GM23338 (cell line): Measurements from ENCODE around the gene SCML1. TPM values are rescaled to one million over a fixed set of nuclear protein-coding genes. Genes with fewer than 3 reads are reported as not detected.

Experiments used
- ATAC-seq: fragments of 200-7000 bp; cut with Tn5 transposase; 3 replicates; pipeline ENCODE4 v1.9.1; 2020
- DNase-seq: peaks from one replicate; pipeline ENCODE4 v3.0.0-alpha.2; 2015; ENCODE audit warnings: low spot score
- H2AFZ ChIP-seq: fragments of 200-600 bp; sonication (generic); 2 replicates; pipeline ENCODE4 v1.8.0; 2016; ENCODE audit warnings: antibody characterized with exemption, mild to moderate bottlenecking, moderate library complexity
- H3F3A ChIP-seq: fragments of 200-600 bp; sonication (generic); replicated peaks from 2 replicates; pipeline ENCODE4 v1.8.0; 2017; ENCODE audit warnings: antibody characterized with exemption, mixed run types, low read depth
- H3K27ac ChIP-seq: fragments of 200-600 bp; sonication (generic); 2 replicates; pipeline ENCODE4 v1.6.1; 2016; ENCODE audit warnings: low read depth
- H3K27me3 ChIP-seq: fragments of 200-600 bp; sonication (generic); 2 replicates; pipeline ENCODE4 v1.8.0; 2016; ENCODE audit warnings: mild to moderate bottlenecking, mixed run types, moderate library complexity; ENCODE audit not compliant: insufficient read depth
- H3K36me3 ChIP-seq: fragments of 200-600 bp; sonication (generic); 2 replicates; pipeline ENCODE4 v1.8.0; 2016; ENCODE audit warnings: mild to moderate bottlenecking; ENCODE audit not compliant: insufficient read depth
- H3K4me1 ChIP-seq: fragments of 200-600 bp; sonication (generic); 2 replicates; pipeline ENCODE4 v1.8.0; 2016; ENCODE audit warnings: mild to moderate bottlenecking, moderate library complexity; ENCODE audit not compliant: insufficient read depth
- H3K4me2 ChIP-seq: fragments of 200-600 bp; sonication (generic); 2 replicates; pipeline ENCODE4 v1.7.1; 2017; ENCODE audit warnings: mixed run types
- H3K4me3 ChIP-seq: fragments of 200-600 bp; sonication (generic); 2 replicates; pipeline ENCODE4 v1.6.1; 2016; ENCODE audit warnings: mixed run types
- H3K79me2 ChIP-seq: fragments of 200-600 bp; sonication (generic); replicated peaks from 2 replicates; pipeline ENCODE4 v1.8.0; 2017; ENCODE audit warnings: mild to moderate bottlenecking; ENCODE audit not compliant: insufficient read depth
- H3K9me2 ChIP-seq: fragments of 200-600 bp; sonication (generic); 2 replicates; pipeline ENCODE4 v1.8.0; 2017; ENCODE audit not compliant: insufficient read depth
- H4K20me1 ChIP-seq: fragments of 200-600 bp; sonication (generic); replicated peaks from 2 replicates; pipeline ENCODE4 v1.8.0; 2017; ENCODE audit warnings: mild to moderate bottlenecking; ENCODE audit not compliant: insufficient read depth
- H3K27ac Mint-ChIP-seq: 2 replicates; pipeline ENCODE4 v1.8.0; 2020; ENCODE audit warnings: inconsistent platforms, mild to moderate bottlenecking, moderate library complexity, mixed read lengths
- H3K27me3 Mint-ChIP-seq: 3 replicates; pipeline ENCODE4 v1.8.0; 2022; ENCODE audit warnings: low read depth, mild to moderate bottlenecking, moderate library complexity, mixed read lengths, inconsistent platforms; ENCODE audit not compliant: insufficient read depth, poor library complexity
- H3K36me3 Mint-ChIP-seq: 3 replicates; pipeline ENCODE4 v1.8.0; 2021; ENCODE audit warnings: low read depth, mild to moderate bottlenecking, inconsistent platforms, moderate library complexity, mixed read lengths
- H3K4me1 Mint-ChIP-seq: 3 replicates; pipeline ENCODE4 v1.8.0; 2020; ENCODE audit warnings: mild to moderate bottlenecking, inconsistent platforms, mixed read lengths
- H3K4me3 Mint-ChIP-seq: 3 replicates; pipeline ENCODE4 v1.8.0; 2021; ENCODE audit warnings: moderate library complexity, mild to moderate bottlenecking, inconsistent platforms, mixed read lengths
- H3K9me3 Mint-ChIP-seq: 3 replicates; pipeline ENCODE4 v1.8.0; 2020; ENCODE audit warnings: moderate library complexity, mild to moderate bottlenecking, inconsistent platforms, mixed read lengths
- EZH2 ChIP-seq: fragments of 200-600 bp; sonication (generic); IDR thresholded peaks from one replicate; pipeline ENCODE4 v1.8.0; 2017; ENCODE audit warnings: antibody characterized with exemption, mild to moderate bottlenecking, low read depth; ENCODE audit not compliant: unreplicated experiment
- EZH2phosphoT487 ChIP-seq: fragments of 200-600 bp; sonication (generic); IDR thresholded peaks from one replicate; pipeline ENCODE4 v1.8.1; 2018; ENCODE audit warnings: antibody characterized with exemption; ENCODE audit not compliant: unreplicated experiment
- POLR2AphosphoS5 ChIP-seq: IDR thresholded peaks from 2 replicates; pipeline ENCODE4 v1.6.1; 2016; ENCODE audit warnings: antibody characterized with exemption, low read depth
- STAT1 ChIP-seq: IDR thresholded peaks from one replicate; pipeline ENCODE4 v1.6.1; 2016; ENCODE audit warnings: antibody characterized with exemption; ENCODE audit not compliant: unreplicated experiment
- ZNF114 ChIP-seq: fragments of 250-450 bp; sonication (Bioruptor Pico); IDR thresholded peaks from 2 replicates; pipeline ENCODE4 v1.5.0; 2020; ENCODE audit warnings: mild to moderate bottlenecking, moderate library complexity
- ZNF462 ChIP-seq: fragments of 250-450 bp; sonication (Bioruptor Pico); IDR thresholded peaks from 2 replicates; pipeline ENCODE4 v1.5.0; 2020; ENCODE audit warnings: mild to moderate bottlenecking, moderate library complexity
- polyA plus RNA-seq: library from polyadenylated mRNA; unstranded; fragments of >200 nt; fragmentation: Nextera tagmentation; extraction: Ambion mirVana; gene quantifications from 2 replicates; pipeline ENCODE4 v1.2.1, GENCODE V29; 2016
- total RNA-seq: library from RNA; depleted of rRNA; stranded (reverse); fragments of >200 nt; shearing (Covaris generic); gene quantifications from 2 replicates; pipeline ENCODE4 v1.2.3, GENCODE V29; 2014
- TF ChIP-seq, protein P1 (sequence below): IDR thresholded peaks from 2 replicates; pipeline ENCODE4 v1.6.1; 2016; ENCODE audit warnings: antibody characterized with exemption
- TF ChIP-seq, protein P2 (sequence below): IDR thresholded peaks from one replicate; pipeline ENCODE4 v1.6.1; 2018; ENCODE audit warnings: antibody characterized with exemption; ENCODE audit not compliant: unreplicated experiment
- TF ChIP-seq, protein P3 (sequence below), 2 experiments: fragments of 200-600 bp in 1 of 2; sonication (generic) in 1 of 2; conservative IDR thresholded peaks; 2 replicates each; pipeline versions ENCODE4 v1.5.1 to v1.6.1; 2016 to 2017; ENCODE audit warnings: antibody characterized with exemption in 2 of 2, low read depth in 2 of 2, mild to moderate bottlenecking in 2 of 2, moderate library complexity in 1 of 2

Gene SCML1
- total and polyA plus RNA-seq, 2 experiments from 2014 or later: 5.4 to 6.4 TPM

GRCh38 chrX:17750436-17750835 is 13.1 kb downstream of the SCML1 start (continued):
- TF ChIP-seq ZNF462 (CRISPR knock-in tag) (no peak), EZH2 (no peak), ZNF114 (CRISPR knock-in tag) (no peak)
- TF ChIP-seq, protein P1, sequence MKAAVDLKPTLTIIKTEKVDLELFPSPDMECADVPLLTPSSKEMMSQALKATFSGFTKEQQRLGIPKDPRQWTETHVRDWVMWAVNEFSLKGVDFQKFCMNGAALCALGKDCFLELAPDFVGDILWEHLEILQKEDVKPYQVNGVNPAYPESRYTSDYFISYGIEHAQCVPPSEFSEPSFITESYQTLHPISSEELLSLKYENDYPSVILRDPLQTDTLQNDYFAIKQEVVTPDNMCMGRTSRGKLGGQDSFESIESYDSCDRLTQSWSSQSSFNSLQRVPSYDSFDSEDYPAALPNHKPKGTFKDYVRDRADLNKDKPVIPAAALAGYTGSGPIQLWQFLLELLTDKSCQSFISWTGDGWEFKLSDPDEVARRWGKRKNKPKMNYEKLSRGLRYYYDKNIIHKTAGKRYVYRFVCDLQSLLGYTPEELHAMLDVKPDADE: no peak

DNA sequence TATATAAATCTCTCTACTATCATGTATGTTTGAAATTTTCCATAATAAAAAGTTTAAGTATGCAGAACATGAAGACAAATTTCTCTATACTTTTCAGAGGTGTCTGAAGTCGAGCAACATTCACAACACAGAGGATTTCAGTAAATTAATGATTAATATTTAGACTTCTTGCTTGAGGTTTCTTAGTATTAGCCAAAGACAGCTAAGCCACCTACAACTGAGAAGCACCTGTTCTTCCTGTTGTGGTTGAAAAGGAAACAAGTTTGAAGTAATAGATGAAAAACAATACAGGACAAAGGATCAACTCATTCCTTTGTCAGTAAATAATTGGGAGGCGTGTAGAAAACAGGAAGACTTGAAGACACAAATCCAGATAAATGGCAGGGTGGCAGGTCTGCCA is 21.1 kb downstream of the SCML1 start:
- Histone ChIP-seq H4K20me1 (no peaks in the 10 kb centered on the region), H3K27ac (no peak overlapping the region), H3K27me3 (no peaks in the 10 kb centered on the region), H2AFZ (no peak overlapping the region), H3K4me2 (no peak overlapping the region), H3K4me3 (no peak overlapping the region), H3F3A (no peaks in the 10 kb centered on the region), H3K36me3 (no peaks in the 10 kb centered on the region), H3K9me2 (no peaks in the 10 kb centered on the region), H3K79me2 (no peaks in the 10 kb centered on the region), H3K4me1 (no peaks in the 10 kb centered on the region)
- ATAC-seq (no peak), DNase-seq (no peak)
- H3K27ac Mint-ChIP-seq: no peak overlapping the region
- H3K27me3 Mint-ChIP-seq: no peaks in the 10 kb centered on the region
- H3K36me3 Mint-ChIP-seq: no peaks in the 10 kb centered on the region; the same call in 2 of the 3 replicates
- no peaks in the 10 kb centered on the region for H3K9me3 Mint-ChIP-seq
- no peaks in the 10 kb centered on the region; the same call in 2 of the 3 replicates for H3K4me1 Mint-ChIP-seq
- no peak overlapping the region for H3K4me3 Mint-ChIP-seq
- TF ChIP-seq ZNF114 (CRISPR knock-in tag) (no peak), STAT1 (no peak), POLR2AphosphoS5 (no peak), EZH2phosphoT487 (no peak)
- TF ChIP-seq, protein P1: no peak
- TF ChIP-seq, protein P2, sequence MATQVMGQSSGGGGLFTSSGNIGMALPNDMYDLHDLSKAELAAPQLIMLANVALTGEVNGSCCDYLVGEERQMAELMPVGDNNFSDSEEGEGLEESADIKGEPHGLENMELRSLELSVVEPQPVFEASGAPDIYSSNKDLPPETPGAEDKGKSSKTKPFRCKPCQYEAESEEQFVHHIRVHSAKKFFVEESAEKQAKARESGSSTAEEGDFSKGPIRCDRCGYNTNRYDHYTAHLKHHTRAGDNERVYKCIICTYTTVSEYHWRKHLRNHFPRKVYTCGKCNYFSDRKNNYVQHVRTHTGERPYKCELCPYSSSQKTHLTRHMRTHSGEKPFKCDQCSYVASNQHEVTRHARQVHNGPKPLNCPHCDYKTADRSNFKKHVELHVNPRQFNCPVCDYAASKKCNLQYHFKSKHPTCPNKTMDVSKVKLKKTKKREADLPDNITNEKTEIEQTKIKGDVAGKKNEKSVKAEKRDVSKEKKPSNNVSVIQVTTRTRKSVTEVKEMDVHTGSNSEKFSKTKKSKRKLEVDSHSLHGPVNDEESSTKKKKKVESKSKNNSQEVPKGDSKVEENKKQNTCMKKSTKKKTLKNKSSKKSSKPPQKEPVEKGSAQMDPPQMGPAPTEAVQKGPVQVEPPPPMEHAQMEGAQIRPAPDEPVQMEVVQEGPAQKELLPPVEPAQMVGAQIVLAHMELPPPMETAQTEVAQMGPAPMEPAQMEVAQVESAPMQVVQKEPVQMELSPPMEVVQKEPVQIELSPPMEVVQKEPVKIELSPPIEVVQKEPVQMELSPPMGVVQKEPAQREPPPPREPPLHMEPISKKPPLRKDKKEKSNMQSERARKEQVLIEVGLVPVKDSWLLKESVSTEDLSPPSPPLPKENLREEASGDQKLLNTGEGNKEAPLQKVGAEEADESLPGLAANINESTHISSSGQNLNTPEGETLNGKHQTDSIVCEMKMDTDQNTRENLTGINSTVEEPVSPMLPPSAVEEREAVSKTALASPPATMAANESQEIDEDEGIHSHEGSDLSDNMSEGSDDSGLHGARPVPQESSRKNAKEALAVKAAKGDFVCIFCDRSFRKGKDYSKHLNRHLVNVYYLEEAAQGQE: no peak
- TF ChIP-seq, protein P3, sequence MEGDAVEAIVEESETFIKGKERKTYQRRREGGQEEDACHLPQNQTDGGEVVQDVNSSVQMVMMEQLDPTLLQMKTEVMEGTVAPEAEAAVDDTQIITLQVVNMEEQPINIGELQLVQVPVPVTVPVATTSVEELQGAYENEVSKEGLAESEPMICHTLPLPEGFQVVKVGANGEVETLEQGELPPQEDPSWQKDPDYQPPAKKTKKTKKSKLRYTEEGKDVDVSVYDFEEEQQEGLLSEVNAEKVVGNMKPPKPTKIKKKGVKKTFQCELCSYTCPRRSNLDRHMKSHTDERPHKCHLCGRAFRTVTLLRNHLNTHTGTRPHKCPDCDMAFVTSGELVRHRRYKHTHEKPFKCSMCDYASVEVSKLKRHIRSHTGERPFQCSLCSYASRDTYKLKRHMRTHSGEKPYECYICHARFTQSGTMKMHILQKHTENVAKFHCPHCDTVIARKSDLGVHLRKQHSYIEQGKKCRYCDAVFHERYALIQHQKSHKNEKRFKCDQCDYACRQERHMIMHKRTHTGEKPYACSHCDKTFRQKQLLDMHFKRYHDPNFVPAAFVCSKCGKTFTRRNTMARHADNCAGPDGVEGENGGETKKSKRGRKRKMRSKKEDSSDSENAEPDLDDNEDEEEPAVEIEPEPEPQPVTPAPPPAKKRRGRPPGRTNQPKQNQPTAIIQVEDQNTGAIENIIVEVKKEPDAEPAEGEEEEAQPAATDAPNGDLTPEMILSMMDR (conservative IDR thresholded peaks at IDR 0.05; ENCODE audit: low read depth in 2 of 2): no peak
